ENCODE measurements around the gene TCOF1.

- peak; percentile 74 for TF ChIP-seq CTCF (IDR thresholded peaks at IDR 0.05; ENCODE audit: insufficient read depth, low read length)
- no peak for TF ChIP-seq POLR2AphosphoS5 (IDR thresholded peaks at IDR 0.05; ENCODE audit: low read depth)
- no peak for TF ChIP-seq SPI1 (IDR thresholded peaks at IDR 0.05; ENCODE audit: borderline replicate concordance, low read depth)
- TF ChIP-seq REST (IDR thresholded peaks at IDR 0.05; ENCODE audit: insufficient replicate concordance, low read depth): no peak
These were observed 78.7 kb downstream of the TCOF1 start for GRCh38 chr5:150436141-150436680.
